Duodenal mucosa (tissue), 2 donors: ENCODE measurements around the gene SKP1.

Experiments used
- H3K27ac ChIP-seq: one replicate; pipeline ENCODE4 v1.7.0; 2013; ENCODE audit warnings: low read depth, low read length
- H3K27me3 ChIP-seq, 2 donors: one replicate each; pipeline ENCODE4 v1.7.0; 2013; ENCODE audit warnings: low read length in 2 of 2, control low read depth in 1 of 2; ENCODE audit not compliant: insufficient read depth in 2 of 2, control insufficient read depth in 1 of 2
- H3K36me3 ChIP-seq, 2 donors: one replicate each; pipeline ENCODE4 v1.7.0; 2013; ENCODE audit warnings: low read length in 2 of 2, control low read depth in 1 of 2; ENCODE audit not compliant: insufficient read depth in 2 of 2, control insufficient read depth in 1 of 2
- H3K4me1 ChIP-seq, 2 donors: one replicate each; pipeline ENCODE4 v1.7.0; 2013; ENCODE audit warnings: low read length in 2 of 2, control low read depth in 1 of 2; ENCODE audit not compliant: insufficient read depth in 2 of 2, control insufficient read depth in 1 of 2
- H3K4me3 ChIP-seq, 2 donors: one replicate each; pipeline ENCODE4 v1.7.0; 2013; ENCODE audit warnings: low read length in 2 of 2, low read depth in 1 of 2
- H3K9ac ChIP-seq, 2 donors: one replicate each; pipeline ENCODE4 v1.7.0; 2013; ENCODE audit warnings: low read length in 2 of 2, low read depth in 1 of 2
- H3K9me3 ChIP-seq, 2 donors: one replicate each; pipeline ENCODE4 v1.7.0; 2013; ENCODE audit warnings: low read length in 2 of 2, control low read depth in 1 of 2; ENCODE audit not compliant: control insufficient read depth in 1 of 2

SKP1 gene

DNA sequence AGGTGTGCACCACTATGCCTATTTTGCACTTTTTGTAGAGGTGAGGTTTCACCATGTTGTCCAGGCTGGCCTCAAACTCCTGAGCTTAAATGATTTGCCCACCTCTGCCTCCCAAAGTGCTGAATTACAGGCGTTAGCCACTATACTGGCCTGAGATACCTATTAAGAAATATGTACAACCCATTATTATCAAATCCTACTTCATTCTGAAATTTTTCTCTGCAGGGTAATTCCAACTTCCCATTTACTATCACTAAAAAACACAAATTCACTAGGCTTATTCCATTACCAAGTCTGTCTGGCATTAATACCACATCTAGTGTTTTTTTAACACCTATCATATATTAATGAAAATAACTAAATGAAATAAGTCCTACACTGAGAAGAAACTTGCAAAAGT is 30.9 kb upstream of the SKP1 start:
- Histone ChIP-seq H3K27ac (no peak overlapping the region), H3K9ac (no peak overlapping the region), H3K27me3 (no peaks in the 10 kb centered on the region), H3K4me1 (peaks cover 0 to 7% of the 10 kb centered on the region in 2 donors), H3K9me3 (no peaks in the 10 kb centered on the region), H3K36me3 (peaks cover 6 to 22% of the 10 kb centered on the region in 2 donors), H3K4me3 (no peak overlapping the region)

DNA sequence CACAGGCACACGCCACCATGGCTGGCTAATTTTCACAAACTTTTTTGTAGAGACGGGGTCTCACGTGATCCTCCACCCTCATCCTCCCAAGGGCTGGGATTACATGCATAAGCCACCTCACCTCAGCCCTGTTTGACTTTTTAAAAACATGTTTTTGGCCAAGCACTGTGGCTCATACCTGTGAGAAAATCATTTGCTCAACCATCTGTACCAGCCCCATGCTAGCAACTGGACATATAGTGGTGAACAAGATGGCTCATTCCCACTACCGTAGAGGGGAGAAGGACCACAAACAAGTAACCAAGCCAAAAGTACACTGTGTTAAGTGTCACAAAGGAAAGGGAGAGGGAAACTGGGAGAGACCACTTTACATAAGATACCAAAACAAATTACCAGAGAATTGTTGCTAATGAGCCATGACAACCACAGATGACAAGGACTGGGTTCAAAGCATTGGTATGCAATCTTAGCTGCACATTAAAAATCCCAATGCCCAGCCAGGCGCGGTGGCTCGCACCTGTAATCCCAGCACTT is 29.9 kb upstream of the SKP1 start:
- peaks cover 0 to 7% of the 10 kb centered on the region in 2 donors for H3K4me1 ChIP-seq

DNA sequence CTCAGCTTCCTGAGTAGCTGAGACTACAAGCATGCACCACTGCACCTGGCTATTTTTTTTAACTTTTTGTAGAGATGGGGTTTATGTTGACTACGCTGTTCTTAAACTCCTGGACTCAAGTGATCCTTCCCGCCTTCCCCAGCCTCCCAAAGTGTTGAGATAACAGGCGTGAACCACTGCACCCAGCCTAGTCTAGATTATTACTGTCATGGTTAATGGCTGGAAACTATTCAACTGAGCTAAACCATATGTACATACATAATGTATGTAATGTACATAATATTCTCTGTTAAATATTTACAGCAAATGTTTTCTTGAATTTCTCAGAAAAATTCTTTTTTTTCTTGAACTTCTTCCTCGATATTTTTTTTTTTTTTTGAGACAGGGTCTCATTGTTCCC is 27.8 kb upstream of the SKP1 start:
- no peak overlapping the region for H3K9ac ChIP-seq

More for the DNA sequence above, 29.9 kb upstream of the SKP1 start:
- no peak overlapping the region for H3K9ac ChIP-seq
- H3K36me3 ChIP-seq, result peaks cover 6 to 30% of the 10 kb centered on the region in 2 donors
- H3K4me3 ChIP-seq, result no peak overlapping the region
- H3K9me3 ChIP-seq, result no peaks in the 10 kb centered on the region
- H3K27ac ChIP-seq, result no peak overlapping the region
- no peaks in the 10 kb centered on the region for H3K27me3 ChIP-seq

DNA sequence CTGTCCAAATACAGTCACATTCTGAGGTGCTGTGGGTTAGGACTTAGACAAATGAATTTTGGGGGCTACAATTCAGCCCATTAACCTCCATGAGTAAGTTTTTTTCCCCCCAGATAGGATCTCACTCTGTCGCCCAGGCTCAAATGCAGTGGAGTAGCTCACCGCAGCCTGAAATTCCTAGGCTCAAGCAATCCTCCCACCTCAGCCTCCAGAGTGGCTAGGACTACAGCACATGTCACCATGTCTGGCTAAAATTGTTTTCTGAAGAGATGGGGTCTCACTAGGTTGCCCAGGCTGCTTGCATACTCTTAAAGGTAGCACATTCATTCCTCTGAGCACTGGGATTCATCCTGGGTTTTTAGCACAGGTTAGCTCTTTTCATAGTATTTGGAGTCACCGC is 26.9 kb upstream of the SKP1 start:
- no peak overlapping the region for H3K4me3 ChIP-seq
- H3K27ac ChIP-seq, result no peak overlapping the region
- peaks cover 30 to 60% of the 10 kb centered on the region in 2 donors for H3K36me3 ChIP-seq
- no peaks in the 10 kb centered on the region for H3K27me3 ChIP-seq
- H3K9ac ChIP-seq, result no peak overlapping the region
- H3K4me1 ChIP-seq, result no peaks in the 10 kb centered on the region
- H3K9me3 ChIP-seq, result no peaks in the 10 kb centered on the region

More for the DNA sequence above, 27.8 kb upstream of the SKP1 start:
- peaks cover 0 to 7% of the 10 kb centered on the region in 2 donors for H3K4me1 ChIP-seq
- H3K4me3 ChIP-seq, result no peak overlapping the region
- no peaks in the 10 kb centered on the region for H3K27me3 ChIP-seq
- no peak overlapping the region for H3K27ac ChIP-seq
- peaks cover 23 to 50% of the 10 kb centered on the region in 2 donors for H3K36me3 ChIP-seq
- no peaks in the 10 kb centered on the region for H3K9me3 ChIP-seq

DNA sequence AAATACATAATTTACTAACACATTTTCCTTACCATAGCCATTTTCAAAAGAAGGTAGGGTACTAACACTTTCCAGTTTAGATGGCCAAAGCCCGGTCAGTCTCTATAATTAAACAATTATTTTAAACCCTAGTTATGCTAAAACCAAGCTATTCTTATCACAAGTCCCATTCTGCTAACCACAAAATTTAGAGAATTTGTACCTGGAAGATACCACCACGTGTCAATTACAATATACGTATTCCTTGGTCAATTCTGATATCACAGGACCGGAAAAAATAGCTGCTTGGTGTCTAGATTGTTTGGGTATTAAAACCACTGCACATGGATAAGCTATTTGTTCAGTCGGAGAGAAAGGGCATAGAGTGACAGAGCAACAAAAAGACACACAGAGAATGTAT is 18.9 kb upstream of the SKP1 start:
- Histone ChIP-seq H3K36me3 (peaks cover 31 to 45% of the 10 kb centered on the region in 2 donors), H3K4me1 (no peaks in the 10 kb centered on the region), H3K27me3 (no peaks in the 10 kb centered on the region), H3K27ac (no peak overlapping the region), H3K4me3 (no peak overlapping the region), H3K9me3 (no peaks in the 10 kb centered on the region), H3K9ac (no peak overlapping the region)

DNA sequence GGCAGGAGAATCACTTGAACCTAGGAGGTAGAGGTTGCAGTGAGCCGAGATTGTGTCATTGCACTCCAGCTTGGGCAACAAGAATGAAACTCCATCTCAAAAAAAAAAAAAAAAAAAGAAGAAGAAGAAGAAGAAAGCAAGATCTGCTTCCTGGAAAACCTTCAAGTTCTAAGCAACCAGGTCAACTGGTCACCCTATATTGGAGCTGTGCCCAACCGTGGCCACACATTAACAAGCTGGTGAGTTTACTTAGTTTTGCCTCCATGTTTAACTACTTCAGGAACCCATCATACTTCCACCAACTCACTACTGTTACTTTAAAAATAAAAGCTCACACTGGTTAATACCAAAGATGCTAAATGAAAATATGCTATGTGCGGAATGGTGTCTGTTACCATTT is 12.3 kb upstream of the SKP1 start:
- H3K36me3 ChIP-seq, result no peaks in the 10 kb centered on the region
- H3K27ac ChIP-seq, result no peak overlapping the region
- H3K4me1 ChIP-seq, result peaks cover 0 to 1% of the 10 kb centered on the region in 2 donors
- no peak overlapping the region for H3K9ac ChIP-seq
- no peaks in the 10 kb centered on the region for H3K9me3 ChIP-seq
- H3K27me3 ChIP-seq, result no peaks in the 10 kb centered on the region
- no peak overlapping the region for H3K4me3 ChIP-seq

DNA sequence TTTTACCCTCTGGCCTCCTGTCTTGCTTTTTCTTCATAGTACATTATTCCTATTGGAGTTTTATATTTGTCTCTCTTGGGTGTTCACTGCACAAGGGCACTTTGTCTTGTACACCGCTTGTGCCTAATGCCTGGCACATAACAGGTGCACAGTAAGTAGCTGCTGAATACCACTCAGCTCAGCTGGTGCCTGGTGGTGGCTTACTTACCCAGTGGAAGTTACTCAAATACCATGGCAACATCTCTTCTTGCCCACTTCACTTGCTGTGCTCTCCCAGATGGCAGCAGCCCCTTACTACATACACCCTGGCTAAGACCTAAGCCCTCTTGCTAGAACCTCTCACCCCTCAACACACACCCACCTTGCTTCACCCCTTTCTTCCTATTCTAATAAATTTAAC is 11.3 kb upstream of the SKP1 start:
- no peaks in the 10 kb centered on the region for H3K36me3 ChIP-seq
- no peak overlapping the region for H3K27ac ChIP-seq
- no peaks in the 10 kb centered on the region for H3K9me3 ChIP-seq
- no peaks in the 10 kb centered on the region for H3K27me3 ChIP-seq
- H3K4me3 ChIP-seq, result no peak overlapping the region
- H3K9ac ChIP-seq, result no peak overlapping the region
- peaks cover 5 to 10% of the 10 kb centered on the region in 2 donors for H3K4me1 ChIP-seq

DNA sequence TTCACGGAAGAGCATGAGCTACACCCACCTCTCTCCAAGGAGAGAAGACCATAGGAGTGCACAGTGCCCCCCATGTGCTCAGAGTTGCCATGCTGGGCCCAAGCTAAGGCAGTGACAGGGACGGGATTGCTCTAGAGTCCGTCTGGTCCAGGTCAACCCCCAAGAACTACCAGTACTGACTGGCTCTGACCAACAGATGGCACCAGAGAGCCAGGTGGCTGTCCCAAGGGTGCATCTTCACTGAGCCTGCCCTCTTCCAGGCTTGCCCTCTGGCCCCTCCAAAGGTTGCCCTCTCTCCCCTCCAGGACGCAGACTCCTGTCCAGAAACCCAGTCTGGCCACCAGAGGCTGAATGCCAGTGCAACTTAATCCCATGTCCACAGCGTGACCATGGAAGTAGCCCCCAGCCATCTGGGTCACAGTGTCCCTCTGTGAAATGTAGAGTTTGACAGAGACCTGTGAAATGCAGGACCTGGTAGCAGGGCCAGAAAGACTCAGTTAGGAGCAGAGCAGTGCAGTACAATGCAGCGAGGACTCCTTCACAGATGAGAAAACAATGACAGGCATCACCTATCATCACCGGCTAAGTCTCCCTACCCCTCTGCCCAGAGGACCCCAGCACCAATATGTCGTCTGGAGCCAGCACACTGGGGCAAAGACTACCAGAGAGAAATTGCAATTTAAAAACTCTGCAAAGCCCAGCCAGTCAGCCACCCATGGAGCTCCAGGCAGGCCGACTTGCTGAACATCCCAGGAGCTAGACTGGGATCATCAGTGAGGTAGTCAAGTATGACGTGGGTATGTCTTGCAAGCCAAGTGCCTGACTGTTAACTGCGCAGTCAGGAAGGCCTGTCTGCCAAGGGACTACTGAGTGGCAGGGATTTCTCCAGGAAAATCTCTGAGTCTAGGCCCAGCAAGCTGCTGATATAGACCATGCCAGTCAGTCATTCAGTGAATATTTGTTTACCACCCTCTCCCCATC is 7.7 kb upstream of the SKP1 start:
- no peak overlapping the region for H3K9ac ChIP-seq
- H3K9me3 ChIP-seq, result no peaks in the 10 kb centered on the region
- peaks cover 5 to 10% of the 10 kb centered on the region in 2 donors for H3K4me1 ChIP-seq
- no peak overlapping the region for H3K27ac ChIP-seq
- H3K36me3 ChIP-seq, result no peaks in the 10 kb centered on the region
- no peaks in the 10 kb centered on the region for H3K27me3 ChIP-seq
- no peak overlapping the region for H3K4me3 ChIP-seq

DNA sequence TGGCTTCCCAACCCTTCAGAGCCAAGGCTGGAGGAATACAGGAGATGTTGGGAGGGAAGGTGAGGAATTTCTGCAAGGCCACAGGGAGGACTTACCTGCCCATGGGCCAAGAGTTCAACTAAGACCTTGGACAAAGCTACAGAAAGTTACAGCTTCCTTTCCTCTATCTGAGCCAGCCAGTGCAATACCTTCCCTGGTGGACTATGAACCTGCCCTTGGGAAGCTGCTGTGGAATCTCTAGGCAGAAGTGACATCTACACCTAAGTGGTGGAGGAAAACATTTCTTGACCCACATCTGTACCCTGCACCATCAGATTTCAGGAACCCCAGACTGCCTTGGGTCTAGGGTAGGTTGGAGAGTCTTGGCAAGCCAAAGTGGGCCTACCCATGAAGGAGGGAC is 6.7 kb upstream of the SKP1 start:
- peaks cover 5 to 10% of the 10 kb centered on the region in 2 donors for H3K4me1 ChIP-seq
- no peak overlapping the region for H3K9ac ChIP-seq
- H3K36me3 ChIP-seq, result no peaks in the 10 kb centered on the region
- H3K4me3 ChIP-seq, result no peak overlapping the region
- no peaks in the 10 kb centered on the region for H3K9me3 ChIP-seq
- no peaks in the 10 kb centered on the region for H3K27me3 ChIP-seq
- H3K27ac ChIP-seq, result no peak overlapping the region

DNA sequence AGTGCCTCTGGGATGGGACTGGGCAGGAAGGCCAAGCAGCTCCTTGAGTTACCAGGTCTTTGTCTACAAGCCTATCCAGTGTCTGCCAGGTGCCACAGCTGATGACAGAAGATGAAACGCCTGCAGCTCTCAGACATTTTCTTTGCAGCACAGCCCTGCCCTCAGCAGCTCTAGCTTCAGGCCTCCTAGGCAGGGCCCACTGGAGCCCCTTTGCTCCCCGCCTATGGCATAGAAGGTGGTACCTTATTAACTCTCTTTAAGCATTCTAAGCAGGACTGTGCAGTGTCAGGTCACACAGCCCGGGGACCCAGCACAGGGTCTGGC is 1.3 kb upstream of the SKP1 start:
- peak overlapping the region in 1 of 2 donors; percentile 17 for H3K4me3 ChIP-seq
- H3K9ac ChIP-seq, result peak overlapping the region in 1 of 2 donors; percentile 97
- H3K27me3 ChIP-seq, result no peaks in the 10 kb centered on the region
- H3K36me3 ChIP-seq, result peaks cover 0 to 6% of the 10 kb centered on the region in 2 donors
- no peak overlapping the region for H3K27ac ChIP-seq
- H3K9me3 ChIP-seq, result no peaks in the 10 kb centered on the region
- H3K4me1 ChIP-seq, result peaks cover 22 to 28% of the 10 kb centered on the region in 2 donors
